ENCODE measurements around the gene OXT.

The OXT gene

GRCh38 chr20:3115190-3116107 is 44.0 kb downstream of the OXT start:
- DNase-seq: peak; percentile 24

GRCh38 chr20:3116341-3116740 is 44.9 kb downstream of the OXT start:
- no peak for DNase-seq

GRCh38 chr20:3117839-3118379 is 46.5 kb downstream of the OXT start:
- DNase-seq: peak; percentile 46

GRCh38 chr20:3119044-3119443 is 47.6 kb downstream of the OXT start:
- no peak for DNase-seq

- DNase-seq: no peak
These were observed 50.0 kb downstream of the OXT start for GRCh38 chr20:3121271-3121911.
